Astrocyte of the spinal cord (primary cell): ENCODE data around the gene EHD1.
A peak's percentile ranks its signal among the peaks of the same experiment; 100 is the strongest.

Experiments
- DNase-seq: peaks from one replicate; pipeline ENCODE4 v3.0.0; 2011; ENCODE audit warnings: low read depth, low spot score
- H3K4me3 ChIP-seq: 2 replicates; pipeline ENCODE4 v1.5.1; 2011; ENCODE audit warnings: low read depth, mild to moderate bottlenecking, low read length, moderate library complexity
- CTCF ChIP-seq: IDR thresholded peaks from 2 replicates; pipeline ENCODE4 v1.5.1; 2012; ENCODE audit warnings: low read depth, mild to moderate bottlenecking, low read length, inconsistent platforms
- in situ Hi-C: cut with HindIII; loops from 2 replicates; pipeline ENCODE4 v1.10.0; 2017; ENCODE audit warnings: low sequenced_read_pairs

EHD1 gene

GRCh38 chr11:64877390-64878222 is 815 bp downstream of the EHD1 start:
- TF ChIP-seq CTCF = no peak
- no peak for DNase-seq
- in situ Hi-C loops = no loop called here
- peak overlapping the region; percentile 98 for H3K4me3 ChIP-seq

GRCh38 chr11:64876835-64877341 is 1.5 kb downstream of the EHD1 start:
- no peak for TF ChIP-seq CTCF
- H3K4me3 ChIP-seq = peak overlapping the region; percentile 98
- peak; percentile 35 for DNase-seq
- in situ Hi-C loops = no loop called here

- peak overlapping the region; percentile 98 for H3K4me3 ChIP-seq
- in situ Hi-C loops = no loop called here
- DNase-seq = no peak
- TF ChIP-seq CTCF = no peak
These were observed 2.1 kb downstream of the EHD1 start for GRCh38 chr11:64876229-64876750.

GRCh38 chr11:64875369-64876228 is 2.8 kb downstream of the EHD1 start:
- in situ Hi-C loops = no loop called here
- peak; percentile 13 for TF ChIP-seq CTCF
- peak overlapping the region; percentile 98 for H3K4me3 ChIP-seq
- DNase-seq = no peak

GRCh38 chr11:64874308-64875240 is 3.8 kb downstream of the EHD1 start:
- in situ Hi-C loops = no loop called here
- peak overlapping the region; percentile 1 for H3K4me3 ChIP-seq
- TF ChIP-seq CTCF = no peak
- peak; percentile 52 for DNase-seq
